Superior temporal gyrus (tissue), 1 donor: ENCODE measurements around the gene WNT9A.

Source experiments
- DNase-seq: peaks from one replicate; pipeline ENCODE4 v3.0.0-alpha.2; 2016; ENCODE audit errors: extremely low spot score

WNT9A gene

GRCh38 chr1:227941509-227942020 is 6.2 kb downstream of the WNT9A start:
- DNase-seq, result no peak

DNA sequence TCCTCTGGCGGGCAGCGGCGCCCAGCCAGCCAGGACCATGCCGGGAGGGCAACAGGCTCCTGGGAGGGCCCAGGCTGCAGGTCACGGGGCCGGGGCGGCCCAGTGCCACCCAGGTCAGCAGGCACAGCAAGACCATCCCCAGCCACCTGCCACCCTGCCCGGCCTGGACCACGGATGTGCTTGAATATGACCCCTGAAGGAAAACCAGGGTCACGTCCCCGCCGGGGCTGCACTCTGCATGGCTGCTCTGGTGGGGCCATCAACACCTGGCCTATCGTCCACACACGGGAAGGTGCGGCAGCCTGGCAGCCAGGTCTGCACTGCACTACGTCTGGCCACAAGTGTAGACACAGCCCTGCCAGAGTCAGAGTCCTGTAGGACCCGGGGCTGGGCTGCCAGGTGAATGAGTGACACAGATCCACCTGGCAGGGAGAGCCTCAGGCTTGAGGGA is 6.9 kb downstream of the WNT9A start:
- no peak for DNase-seq

DNA sequence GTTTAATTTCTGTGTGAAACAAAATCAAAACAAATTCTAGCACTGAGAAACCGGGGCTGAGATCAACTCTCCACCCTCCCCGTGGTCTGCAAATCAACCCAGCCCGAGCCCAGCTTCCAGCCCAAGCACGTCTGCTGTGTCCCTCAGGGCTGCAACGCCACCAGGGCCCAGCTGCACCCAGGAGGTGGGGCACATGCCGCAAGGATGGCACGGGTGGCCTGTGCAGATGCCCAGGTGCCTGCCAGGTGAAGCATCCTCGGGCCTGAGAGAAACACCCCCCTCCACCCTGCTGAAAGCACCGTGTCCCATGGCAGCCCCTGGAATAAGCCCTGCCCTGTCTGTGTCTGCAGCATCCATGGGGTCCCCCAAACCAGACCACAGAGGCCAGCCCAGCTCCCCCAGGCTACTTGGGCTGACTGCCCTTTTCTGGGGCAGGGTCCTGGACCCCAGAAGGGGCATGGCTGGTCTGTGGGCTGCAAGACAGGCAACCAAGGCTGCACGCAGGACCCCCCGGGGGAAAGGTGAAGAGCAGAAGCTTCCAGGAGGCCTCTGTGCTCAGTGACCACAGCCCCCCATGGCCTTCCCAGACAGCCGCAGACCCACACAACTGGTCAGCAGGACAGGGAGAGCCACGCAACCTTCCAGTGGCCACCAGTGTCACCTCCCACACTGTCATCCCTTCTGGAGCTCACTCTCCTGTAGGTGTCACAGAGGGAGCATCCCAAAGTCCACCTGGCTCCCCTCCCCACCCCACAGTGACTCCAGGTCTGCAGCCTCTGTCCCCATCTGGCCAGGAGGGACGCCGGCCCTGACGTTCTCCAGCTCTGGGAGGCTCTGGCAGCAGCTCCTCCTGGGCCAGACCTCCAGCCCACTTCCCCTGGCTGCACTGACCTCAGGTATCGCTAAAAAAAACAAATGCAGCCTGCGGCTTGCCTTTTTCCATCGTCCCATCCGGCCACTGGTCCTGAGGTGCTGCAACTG is 7.7 kb downstream of the WNT9A start:
- DNase-seq, result no peak

DNA sequence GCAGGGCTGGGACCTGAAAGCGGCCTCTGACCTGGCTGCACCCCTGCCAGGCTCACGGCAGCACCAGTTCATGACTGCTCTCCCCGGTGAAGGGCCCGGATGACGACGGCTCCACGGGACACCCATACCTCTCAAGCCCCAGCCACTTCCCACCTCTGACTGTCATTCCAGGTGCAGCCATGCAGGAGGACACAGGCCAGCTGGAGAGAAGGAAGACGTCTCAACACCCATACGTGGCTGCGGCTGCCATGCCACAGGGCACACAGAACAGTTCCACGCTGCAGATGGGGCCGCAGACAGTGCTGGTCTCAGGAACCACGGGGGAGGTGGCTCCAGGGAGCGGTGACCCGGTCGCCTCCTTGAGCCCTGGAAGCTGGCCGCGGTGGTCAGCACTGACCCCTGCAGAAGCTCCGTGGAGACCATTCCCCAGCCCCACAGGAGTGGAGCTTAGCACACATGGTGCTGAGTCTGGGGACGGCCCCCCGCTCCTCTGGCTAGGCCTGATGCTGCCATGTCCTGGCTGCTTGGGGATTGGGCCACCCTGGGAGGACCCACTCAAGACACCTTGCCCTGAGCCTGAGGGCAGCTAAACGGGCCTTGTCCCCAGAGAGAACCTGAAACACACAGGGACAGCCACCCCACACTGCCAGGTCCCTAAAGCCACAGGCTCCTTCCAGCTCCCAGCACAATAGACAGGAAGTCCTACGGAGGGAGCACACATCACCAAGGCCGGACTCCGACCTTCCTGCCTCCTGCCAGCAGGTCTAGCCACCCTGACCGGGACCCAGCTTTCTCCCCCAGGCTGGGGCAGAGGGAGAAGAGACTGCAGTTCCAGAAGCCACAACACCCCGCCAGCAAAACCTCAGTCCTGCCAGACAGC is 8.6 kb downstream of the WNT9A start:
- no peak for DNase-seq

GRCh38 chr1:227938276-227938675 is 9.5 kb downstream of the WNT9A start:
- no peak for DNase-seq

DNA sequence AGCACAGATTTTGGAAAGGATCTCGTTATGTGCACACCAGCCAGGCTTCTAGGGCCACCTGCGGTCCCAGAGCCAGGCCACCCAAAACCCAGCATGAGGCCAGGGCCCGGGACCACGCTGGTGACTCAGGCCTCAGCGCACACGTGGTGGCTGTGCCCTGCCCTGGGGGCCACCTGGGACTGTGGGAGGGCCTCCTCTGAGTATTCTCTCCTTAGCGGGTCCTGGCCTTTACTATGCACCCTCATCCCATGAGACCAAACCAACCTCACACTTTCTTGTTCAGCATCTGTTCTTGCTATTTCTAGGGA is 9.9 kb downstream of the WNT9A start:
- no peak for DNase-seq

GRCh38 chr1:227937031-227937837 is 10.5 kb downstream of the WNT9A start:
- DNase-seq, result no peak

GRCh38 chr1:227935826-227936225 is 11.9 kb downstream of the WNT9A start:
- DNase-seq, result no peak

- DNase-seq, result no peak
Measured at GRCh38 chr1:227934476-227935313, 13.0 kb downstream of the WNT9A start.

DNA sequence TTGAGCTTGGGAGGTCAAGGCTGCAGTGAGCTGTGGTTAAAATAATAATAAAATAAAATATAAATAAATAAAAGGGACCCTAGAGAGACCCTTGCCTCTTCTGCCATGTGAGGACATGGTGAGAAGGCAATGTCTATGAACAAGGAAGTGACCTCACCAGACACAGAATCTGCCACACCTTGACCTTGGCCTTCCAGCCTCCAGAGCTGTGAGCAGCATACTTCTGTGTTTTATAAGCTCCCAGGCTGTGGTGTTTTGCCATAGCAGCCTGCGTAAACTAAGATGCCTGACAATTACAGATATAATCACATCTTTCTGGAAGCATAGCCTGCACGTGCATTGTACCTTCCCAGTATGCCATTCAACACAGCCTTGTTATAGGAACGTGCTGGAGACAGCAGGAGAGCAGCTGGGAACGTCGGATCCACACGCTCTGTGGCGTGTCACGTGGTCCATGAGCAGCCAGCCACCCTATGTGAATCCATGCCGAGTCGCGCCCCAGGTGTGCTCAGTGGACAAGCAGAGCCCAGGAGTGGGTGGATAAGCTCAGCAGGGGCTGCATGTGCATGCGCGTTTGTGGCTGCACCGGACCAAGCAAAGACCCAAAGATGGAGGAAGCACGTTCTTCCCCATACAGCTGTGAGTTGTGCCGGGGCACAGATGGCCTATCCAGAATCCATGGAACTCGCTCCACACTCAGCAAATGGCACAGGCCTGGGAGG is 17.8 kb downstream of the WNT9A start:
- no peak for DNase-seq

GRCh38 chr1:227928811-227929375 is 18.8 kb downstream of the WNT9A start:
- DNase-seq, result no peak

DNA sequence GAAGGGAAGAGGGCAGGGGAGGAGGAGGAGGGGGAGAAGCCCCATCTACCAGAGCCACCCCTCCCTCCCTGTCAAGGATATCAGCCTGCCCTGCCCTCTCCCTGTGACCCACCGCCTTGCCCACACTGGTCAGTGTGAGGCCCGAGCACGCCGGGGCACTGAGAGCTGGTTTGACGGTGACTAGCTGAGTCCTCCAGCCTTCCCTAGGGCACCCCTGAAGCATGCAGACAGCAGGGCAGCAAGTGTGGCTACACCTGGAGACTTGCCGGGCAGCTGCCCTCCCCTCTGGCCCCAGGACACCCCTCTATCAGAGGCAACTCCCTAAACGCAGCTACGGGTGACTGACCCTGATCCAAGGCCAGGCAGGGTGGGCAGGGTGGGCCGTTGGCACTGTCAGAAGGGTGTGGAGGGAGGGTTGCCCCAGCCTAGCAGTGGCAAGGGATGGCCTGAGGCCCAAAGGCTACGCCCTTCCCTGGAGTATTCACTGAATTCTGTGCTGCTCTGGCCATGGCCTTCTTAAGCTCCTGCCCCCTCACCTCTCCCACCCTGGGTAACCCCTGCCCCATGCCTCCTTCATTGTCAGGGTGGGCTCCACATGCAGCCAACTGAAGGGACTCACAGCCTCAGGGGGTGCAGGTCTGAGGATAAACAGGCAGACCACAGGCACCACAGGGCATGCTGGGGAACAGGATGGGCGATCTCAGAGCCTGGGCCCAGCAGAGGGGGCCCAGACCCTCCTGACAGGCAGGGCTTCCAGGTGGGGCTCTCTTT is 19.6 kb downstream of the WNT9A start:
- no peak for DNase-seq

DNA sequence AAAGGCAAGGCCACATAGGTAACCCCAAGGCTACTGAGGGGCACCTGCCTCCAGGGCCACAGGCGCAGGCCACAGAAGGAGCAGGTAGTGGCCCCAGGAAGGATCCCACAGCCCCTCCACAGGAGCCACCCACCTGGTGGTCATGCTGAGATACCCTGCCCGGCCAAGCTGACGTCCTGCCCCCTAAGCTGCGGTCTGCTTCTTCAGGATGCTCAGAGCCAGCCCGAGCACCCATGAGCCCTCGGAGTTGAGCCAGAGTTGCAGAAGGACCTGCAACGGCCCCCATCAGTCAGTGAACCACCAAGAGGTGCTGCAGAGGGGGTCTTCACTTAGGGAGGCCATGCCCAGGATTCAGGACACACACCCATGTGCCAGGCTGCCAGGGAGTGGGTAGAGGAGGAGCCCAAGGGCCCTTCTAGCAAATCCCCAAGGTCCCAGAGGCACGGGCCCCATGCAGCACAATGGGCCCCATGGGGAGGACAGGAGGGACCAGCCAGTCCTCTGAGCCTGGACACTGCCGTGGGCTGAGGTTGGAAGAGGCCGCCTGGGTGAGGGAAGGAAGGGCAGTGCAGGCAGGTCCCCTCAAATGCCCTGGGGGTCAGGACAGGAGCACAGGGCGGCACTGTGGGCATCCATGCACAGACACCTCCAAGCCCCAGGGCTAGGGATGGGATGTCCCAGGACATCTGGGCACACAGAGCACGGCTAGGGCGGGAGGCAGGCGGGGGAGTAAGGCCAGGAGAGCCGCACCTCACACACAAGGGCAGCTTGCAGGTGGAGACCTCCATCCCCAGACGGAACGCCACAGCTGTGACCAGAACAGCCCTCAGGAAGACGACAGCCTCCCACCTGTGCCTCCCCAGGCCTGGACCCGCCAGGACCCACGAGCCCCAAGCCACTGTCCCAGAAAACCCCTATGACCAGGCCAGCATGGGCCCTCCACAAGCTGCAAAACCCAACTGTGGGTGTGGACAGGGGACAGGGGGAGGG is 20.5 kb downstream of the WNT9A start:
- DNase-seq, result no peak

DNA sequence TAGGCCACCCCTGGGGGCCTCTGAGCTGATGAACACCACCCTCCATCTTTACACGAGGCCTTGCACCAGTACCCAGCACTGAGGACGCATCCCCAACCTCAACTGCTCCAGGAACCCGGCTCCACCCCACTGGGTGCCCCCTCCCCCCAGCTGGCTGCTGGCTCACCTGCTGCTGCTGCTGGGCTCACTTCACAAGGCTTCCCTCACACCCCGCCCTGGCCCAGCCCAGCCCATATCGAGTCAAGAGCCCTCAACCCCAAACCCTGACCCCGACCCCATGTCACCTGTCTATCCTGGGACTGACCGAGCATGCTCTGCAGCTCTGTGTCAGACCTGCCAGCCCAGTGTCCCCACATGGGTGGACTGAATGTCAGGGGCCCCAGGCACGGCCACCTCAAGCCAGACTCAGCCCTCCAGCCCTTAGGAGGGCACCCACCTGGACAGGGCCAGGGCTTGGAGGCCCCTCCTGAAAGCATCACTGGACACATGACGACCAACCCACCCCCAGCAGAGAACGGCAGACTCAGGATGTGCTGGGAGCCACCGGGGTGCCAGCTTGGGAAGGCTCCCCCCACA is 21.4 kb downstream of the WNT9A start:
- no peak for DNase-seq

GRCh38 chr1:227925582-227926198 is 22.0 kb downstream of the WNT9A start:
- no peak for DNase-seq

- DNase-seq, result no peak
Measured at GRCh38 chr1:227924833-227925574, 22.7 kb downstream of the WNT9A start.
